Measurements from ENCODE around the gene NUAK2. TPM values are rescaled to one million over a fixed set of nuclear protein-coding genes. Genes with fewer than 3 reads are reported as not detected.
A peak's percentile ranks its signal among the peaks of the same experiment; 100 is the strongest.

The NUAK2 gene
- total and polyA plus RNA-seq, 2 donors from 2014 or later = 15.1 to 19.4 TPM

DNA sequence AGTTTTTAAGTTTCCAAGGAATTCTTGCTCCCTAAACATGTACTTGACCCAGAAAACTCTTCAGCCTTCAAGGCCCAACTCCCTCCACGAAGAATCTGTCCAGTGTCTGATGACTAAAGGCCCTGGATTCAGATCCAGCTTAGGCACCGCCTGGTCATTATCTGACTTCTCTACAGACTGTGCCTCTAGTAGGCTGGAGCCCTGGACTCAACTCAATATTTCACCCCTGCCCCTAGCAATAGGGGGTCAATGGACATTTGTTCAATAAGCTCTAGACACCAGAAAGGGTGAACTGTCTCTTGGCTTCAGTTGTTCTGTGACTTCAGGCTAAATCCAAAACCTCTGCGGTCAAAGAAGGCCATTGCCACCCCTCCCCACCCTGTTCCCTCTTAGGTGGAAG is 34.5 kb downstream of the NUAK2 start:
- no peak overlapping the region for H3K4me3 ChIP-seq (ENCODE audit: low read length in 3 of 3)
- no peak overlapping the region for H3K27ac ChIP-seq (ENCODE audit: low read depth in 2 of 2, low read length in 2 of 2)
- no peaks in the 10 kb centered on the region for H3K9me3 ChIP-seq (ENCODE audit: control insufficient read depth in 2 of 3, insufficient read depth in 1 of 3, low read length in 3 of 3)
- no peak for DNase-seq
- no peaks in the 10 kb centered on the region for H3K27me3 ChIP-seq (ENCODE audit: control insufficient read depth, insufficient read depth, low read length)
- H3K9ac ChIP-seq (ENCODE audit: low read length in 3 of 3) = peak overlapping the region in 1 of 3 donors; percentile 77
- TF ChIP-seq, protein P1, sequence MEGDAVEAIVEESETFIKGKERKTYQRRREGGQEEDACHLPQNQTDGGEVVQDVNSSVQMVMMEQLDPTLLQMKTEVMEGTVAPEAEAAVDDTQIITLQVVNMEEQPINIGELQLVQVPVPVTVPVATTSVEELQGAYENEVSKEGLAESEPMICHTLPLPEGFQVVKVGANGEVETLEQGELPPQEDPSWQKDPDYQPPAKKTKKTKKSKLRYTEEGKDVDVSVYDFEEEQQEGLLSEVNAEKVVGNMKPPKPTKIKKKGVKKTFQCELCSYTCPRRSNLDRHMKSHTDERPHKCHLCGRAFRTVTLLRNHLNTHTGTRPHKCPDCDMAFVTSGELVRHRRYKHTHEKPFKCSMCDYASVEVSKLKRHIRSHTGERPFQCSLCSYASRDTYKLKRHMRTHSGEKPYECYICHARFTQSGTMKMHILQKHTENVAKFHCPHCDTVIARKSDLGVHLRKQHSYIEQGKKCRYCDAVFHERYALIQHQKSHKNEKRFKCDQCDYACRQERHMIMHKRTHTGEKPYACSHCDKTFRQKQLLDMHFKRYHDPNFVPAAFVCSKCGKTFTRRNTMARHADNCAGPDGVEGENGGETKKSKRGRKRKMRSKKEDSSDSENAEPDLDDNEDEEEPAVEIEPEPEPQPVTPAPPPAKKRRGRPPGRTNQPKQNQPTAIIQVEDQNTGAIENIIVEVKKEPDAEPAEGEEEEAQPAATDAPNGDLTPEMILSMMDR (IDR thresholded peaks at IDR 0.05; ENCODE audit: borderline replicate concordance, extremely low read depth, insufficient read depth) = no peak
- no peaks in the 10 kb centered on the region for H3K36me3 ChIP-seq (ENCODE audit: control insufficient read depth in 2 of 3, insufficient read depth in 3 of 3, low read length in 3 of 3)
- H3K4me1 ChIP-seq (ENCODE audit: control insufficient read depth in 2 of 3, insufficient read depth in 2 of 3, low read depth in 1 of 3, low read length in 3 of 3) = peaks cover 6 to 37% (median 34%) of the 10 kb centered on the region in 3 donors
- FAIRE-seq = no peak
- intact Hi-C loops (cut with DNase I) = no loop called here

DNA sequence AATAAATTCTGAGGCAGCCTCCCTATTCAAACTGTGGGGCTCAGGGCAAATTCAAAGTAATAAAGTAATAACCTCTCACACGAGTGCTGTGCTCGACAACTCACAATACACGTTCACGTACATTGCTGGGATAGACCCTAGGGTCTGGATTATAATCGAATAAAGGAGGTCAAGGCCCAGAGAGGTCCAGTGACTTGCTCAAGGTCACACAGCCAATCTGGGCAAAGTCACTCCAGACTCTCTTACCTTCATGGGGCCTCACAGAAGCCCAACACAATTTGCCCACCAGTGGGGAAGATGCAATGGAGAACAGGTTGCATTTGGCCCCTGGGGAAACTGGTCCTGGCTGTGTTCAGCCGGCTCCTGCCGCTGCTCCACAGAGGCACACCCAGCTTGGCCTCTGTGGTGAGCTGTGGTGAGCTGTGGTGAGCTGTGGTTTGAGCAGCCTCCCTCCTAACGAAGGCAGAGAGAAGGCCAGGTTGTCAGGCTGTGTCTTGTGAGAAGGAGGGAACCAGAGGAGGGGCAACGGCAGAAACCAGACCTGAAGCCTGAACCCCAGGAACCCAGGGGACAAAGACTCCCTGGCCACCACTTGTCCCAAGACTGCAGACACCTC is 35.1 kb downstream of the NUAK2 start:
- no peak overlapping the region for H3K4me3 ChIP-seq (ENCODE audit: low read length in 3 of 3)
- peaks cover 6 to 37% (median 34%) of the 10 kb centered on the region in 3 donors for H3K4me1 ChIP-seq (ENCODE audit: control insufficient read depth in 2 of 3, insufficient read depth in 2 of 3, low read depth in 1 of 3, low read length in 3 of 3)
- intact Hi-C loops (cut with DNase I) = no loop called here
- DNase-seq (no peak), FAIRE-seq (no peak)
- H3K27ac ChIP-seq (ENCODE audit: low read depth in 2 of 2, low read length in 2 of 2) = peak overlapping the region in 1 of 2 donors; percentile 74
- H3K36me3 ChIP-seq (ENCODE audit: control insufficient read depth in 2 of 3, insufficient read depth in 3 of 3, low read length in 3 of 3) = no peaks in the 10 kb centered on the region
- H3K9me3 ChIP-seq (ENCODE audit: control insufficient read depth in 2 of 3, insufficient read depth in 1 of 3, low read length in 3 of 3) = no peaks in the 10 kb centered on the region
- H3K27me3 ChIP-seq (ENCODE audit: control insufficient read depth, insufficient read depth, low read length) = no peaks in the 10 kb centered on the region
- peak overlapping the region in 2 of 3 donors; percentile 27 to 77 for H3K9ac ChIP-seq (ENCODE audit: low read length in 3 of 3)
- TF ChIP-seq, protein P1 (IDR thresholded peaks at IDR 0.05; ENCODE audit: borderline replicate concordance, extremely low read depth, insufficient read depth) = no peak

DNA sequence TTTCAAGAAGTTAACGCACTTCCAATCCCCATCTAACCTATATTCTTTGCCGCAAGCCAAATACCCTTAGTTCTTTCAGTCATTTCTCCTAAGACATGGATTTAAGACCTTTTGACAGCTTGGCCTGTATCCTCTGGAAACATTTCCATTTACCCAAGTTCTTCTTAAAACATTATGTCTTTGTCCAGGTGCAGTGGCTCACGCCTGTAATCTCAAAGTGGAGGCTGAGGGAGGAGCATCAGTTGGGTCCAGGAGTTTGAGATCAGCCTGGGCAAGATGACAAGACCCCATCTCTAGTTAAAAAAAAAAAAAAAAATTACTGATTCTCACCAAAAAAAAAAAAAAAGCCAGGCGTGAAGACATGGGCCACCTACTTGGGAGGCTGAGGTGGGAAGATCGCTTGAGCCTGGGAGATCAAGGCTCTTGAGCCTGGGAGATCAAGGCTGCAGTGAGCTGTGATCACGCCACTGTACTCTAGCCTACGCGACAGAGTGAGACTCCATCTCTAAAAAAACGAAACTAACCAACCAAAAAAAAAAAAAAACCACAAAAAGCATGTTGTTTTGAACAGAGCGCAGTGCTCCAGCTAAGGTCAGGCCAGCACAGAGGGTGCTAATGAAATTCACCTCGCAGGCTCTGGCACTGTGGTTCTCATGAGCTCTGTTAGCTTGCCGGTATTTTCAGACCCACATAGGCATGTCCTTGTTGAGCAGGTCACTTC is 36.0 kb downstream of the NUAK2 start:
- Histone ChIP-seq H3K36me3 (ENCODE audit: control insufficient read depth in 2 of 3, insufficient read depth in 3 of 3, low read length in 3 of 3) (no peaks in the 10 kb centered on the region), H3K27ac (ENCODE audit: low read depth in 2 of 2, low read length in 2 of 2) (peak overlapping the region; percentile 74 to 82), H3K4me3 (ENCODE audit: low read length in 3 of 3) (no peak overlapping the region), H3K4me1 (ENCODE audit: control insufficient read depth in 2 of 3, insufficient read depth in 2 of 3, low read depth in 1 of 3, low read length in 3 of 3) (peaks cover 6 to 37% (median 34%) of the 10 kb centered on the region in 3 donors), H3K27me3 (ENCODE audit: control insufficient read depth, insufficient read depth, low read length) (no peaks in the 10 kb centered on the region), H3K9me3 (ENCODE audit: control insufficient read depth in 2 of 3, insufficient read depth in 1 of 3, low read length in 3 of 3) (no peaks in the 10 kb centered on the region), H3K9ac (ENCODE audit: low read length in 3 of 3) (peak overlapping the region in 2 of 3 donors; percentile 27 to 77)
- DNase-seq = peak in 2 of 5 donors; percentile 38 to 64
- no peak for FAIRE-seq
- intact Hi-C loops (cut with DNase I) = no loop called here
- TF ChIP-seq, protein P1 (IDR thresholded peaks at IDR 0.05; ENCODE audit: borderline replicate concordance, extremely low read depth, insufficient read depth) = no peak
